HL-60 (cell line): ENCODE data around the gene AOC3.

Source experiments
- CTCF ChIP-seq: IDR thresholded peaks from one replicate; pipeline ENCODE4 v1.5.1; 2011; ENCODE audit warnings: low read length, control low read depth, inconsistent platforms; ENCODE audit not compliant: insufficient read depth
- GABPA ChIP-seq: IDR thresholded peaks from 2 replicates; pipeline ENCODE4 v1.6.1; 2012; ENCODE audit warnings: low read depth
- POLR2AphosphoS5 ChIP-seq: IDR thresholded peaks from 2 replicates; pipeline ENCODE4 v1.6.1; 2012; ENCODE audit warnings: low read depth

GRCh38 chr17:42886283-42887176, 35.5 kb downstream of the AOC3 start:
- TF ChIP-seq CTCF (no peak), GABPA (no peak), POLR2AphosphoS5 (no peak)
